Measurements from ENCODE around the gene OXSR1. TPM values are rescaled to one million over a fixed set of nuclear protein-coding genes. Genes with fewer than 3 reads are reported as not detected.

The OXSR1 gene
- total and polyA plus RNA-seq, 3 experiments from 2014 or later = 16.4 to 60.0 (median 56.3) TPM

DNA sequence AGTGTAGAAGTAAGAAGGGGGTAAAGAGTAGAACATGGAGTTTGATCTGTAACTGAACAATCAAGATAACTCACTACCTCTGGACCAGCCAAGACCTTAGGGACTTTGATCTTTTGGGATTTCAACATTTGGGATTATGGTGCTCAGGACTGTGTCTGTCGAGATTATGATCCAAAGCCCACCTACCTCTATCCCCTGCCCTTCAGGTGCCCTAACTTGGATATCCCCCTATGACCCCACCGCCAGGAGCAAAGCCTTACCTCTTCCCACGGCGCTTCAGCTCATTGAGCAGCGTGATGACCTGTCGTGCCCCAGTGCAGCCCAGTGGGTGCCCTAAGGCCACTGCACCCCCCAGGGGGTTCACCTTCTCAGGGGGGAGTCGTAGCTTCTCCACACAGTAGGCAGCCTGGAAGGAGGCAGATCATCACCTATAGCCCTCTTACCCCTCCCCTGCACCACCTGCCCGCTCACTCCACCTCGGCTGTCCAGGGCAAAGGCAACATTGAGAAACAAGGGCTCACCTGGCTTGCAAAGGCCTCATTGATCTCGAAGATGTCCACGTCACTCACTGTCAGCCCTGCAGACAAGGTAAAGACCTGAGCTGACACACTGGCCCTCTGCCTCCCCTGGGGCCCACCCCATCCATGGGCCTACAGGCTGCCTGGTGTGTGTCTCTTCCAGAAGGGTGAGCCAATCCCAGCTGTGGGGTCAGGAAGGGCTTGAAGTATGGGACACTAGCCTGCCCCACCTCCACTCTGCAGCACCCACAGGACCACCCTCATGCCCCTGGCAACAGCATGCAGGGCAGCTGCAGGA, 39.8 kb upstream of the OXSR1 start:
- ChIA-PET POLR2A (no interaction called here), CTCF (interaction anchor here (1.2 kb wide), 1 partner anchor 15 kb away, joined by 3 read pairs; no protein-coding TSS in a partner anchor)
- H3K4me3 Mint-ChIP-seq = no peak overlapping the region
- no peaks in the 10 kb centered on the region for H3K27me3 Mint-ChIP-seq
- Histone ChIP-seq H3K4me3 (ENCODE audit: low read length) (no peak overlapping the region), H3K4me1 (ENCODE audit: insufficient read depth, low read length) (no peaks in the 10 kb centered on the region), H3K27me3 (ENCODE audit: insufficient read depth, low read length, poor library complexity, severe bottlenecking) (no peaks in the 10 kb centered on the region), H3K9me3 (ENCODE audit: low read length) (no peaks in the 10 kb centered on the region), H3K36me3 (ENCODE audit: insufficient read depth, low read length) (peaks cover 52% of the 10 kb centered on the region), H3K27ac (ENCODE audit: low read depth, low read length) (no peak overlapping the region)
- peak overlapping the region in 3 of 8 donors; percentile 37 to 60 (median 47) for H3K27ac Mint-ChIP-seq
- H3K9me3 Mint-ChIP-seq = no peaks in the 10 kb centered on the region
- peaks cover 0 to 90% (median 12%) of the 10 kb centered on the region in 3 donors for H3K36me3 Mint-ChIP-seq
- H3K4me1 Mint-ChIP-seq = peaks cover 6 to 13% (median 8%) of the 10 kb centered on the region in 3 donors
- no peak for DNase-seq

- ChIA-PET POLR2A (no interaction called here), CTCF (interaction anchor here (1.2 kb wide), 1 partner anchor 16 kb away, joined by 3 read pairs; no protein-coding TSS in a partner anchor)
- DNase-seq = no peak
- H3K4me3 ChIP-seq (ENCODE audit: low read length) = no peak overlapping the region
- no peak overlapping the region for H3K27ac ChIP-seq (ENCODE audit: low read depth, low read length)
- peak overlapping the region in 1 of 7 donors; percentile 32 for H3K4me3 Mint-ChIP-seq
- peaks cover 60% of the 10 kb centered on the region for H3K36me3 ChIP-seq (ENCODE audit: insufficient read depth, low read length)
- H3K9me3 Mint-ChIP-seq = no peaks in the 10 kb centered on the region
- H3K4me1 ChIP-seq (ENCODE audit: insufficient read depth, low read length) = no peaks in the 10 kb centered on the region
- H3K27ac Mint-ChIP-seq = peak overlapping the region in 3 of 8 donors; percentile 56 to 66 (median 60)
- no peaks in the 10 kb centered on the region for H3K27me3 ChIP-seq (ENCODE audit: insufficient read depth, low read length, poor library complexity, severe bottlenecking)
- H3K27me3 Mint-ChIP-seq = no peaks in the 10 kb centered on the region
- H3K4me1 Mint-ChIP-seq = peaks cover 7 to 20% (median 9%) of the 10 kb centered on the region in 3 donors
- peaks cover 0 to 92% (median 12%) of the 10 kb centered on the region in 3 donors for H3K36me3 Mint-ChIP-seq
- H3K9me3 ChIP-seq (ENCODE audit: low read length) = no peaks in the 10 kb centered on the region
Measured at GRCh38 chr3:38126121-38126892, 39.0 kb upstream of the OXSR1 start.

DNA sequence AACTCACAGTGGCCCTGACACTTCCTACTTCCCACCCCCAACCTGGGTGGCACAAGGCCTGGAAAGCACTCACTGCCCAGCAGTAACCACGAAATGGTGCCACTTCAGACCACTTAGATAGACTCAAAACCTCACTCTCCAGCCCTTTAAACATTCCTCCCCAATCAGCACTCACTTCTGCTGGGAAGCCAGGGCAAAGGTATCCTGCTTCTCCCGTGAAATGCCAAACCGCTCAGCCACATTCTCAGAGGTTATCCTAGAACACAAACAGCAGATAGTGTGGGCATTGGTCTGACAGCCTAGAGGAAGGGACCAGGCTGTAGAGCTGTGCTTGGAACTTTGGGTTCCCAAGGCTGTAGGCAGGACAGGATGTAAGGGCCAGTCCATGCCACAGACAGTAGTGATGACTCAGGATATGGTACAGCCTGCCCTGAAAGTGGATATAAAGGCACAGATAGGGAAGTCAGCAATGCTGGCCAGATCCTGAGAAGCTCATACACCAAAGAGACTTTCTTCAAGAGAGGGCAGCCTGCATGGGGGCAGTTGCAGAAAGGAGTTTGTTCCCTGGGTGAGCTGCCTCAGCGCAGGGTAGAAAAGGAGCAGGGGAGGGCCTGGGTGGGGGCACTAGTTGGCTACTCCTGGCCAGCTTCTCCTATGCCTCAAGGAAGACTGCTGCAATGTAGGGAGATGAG, 37.6 kb upstream of the OXSR1 start:
- H3K27ac ChIP-seq (ENCODE audit: low read depth, low read length) = no peak overlapping the region
- Mint-ChIP-seq H3K27me3 (no peaks in the 10 kb centered on the region), H3K27ac (peak overlapping the region in 6 of 8 donors; percentile 21 to 78 (median 44)), H3K4me3 (no peak overlapping the region), H3K9me3 (no peaks in the 10 kb centered on the region), H3K36me3 (peaks cover 0 to 92% (median 12%) of the 10 kb centered on the region in 3 donors), H3K4me1 (peaks cover 13 to 32% (median 20%) of the 10 kb centered on the region in 3 donors)
- no peak for DNase-seq
- H3K9me3 ChIP-seq (ENCODE audit: low read length) = no peaks in the 10 kb centered on the region
- no peaks in the 10 kb centered on the region for H3K27me3 ChIP-seq (ENCODE audit: insufficient read depth, low read length, poor library complexity, severe bottlenecking)
- H3K4me3 ChIP-seq (ENCODE audit: low read length) = no peak overlapping the region
- ChIA-PET CTCF (no interaction called here), POLR2A (no interaction called here)
- H3K4me1 ChIP-seq (ENCODE audit: insufficient read depth, low read length) = no peaks in the 10 kb centered on the region
- peaks cover 64% of the 10 kb centered on the region for H3K36me3 ChIP-seq (ENCODE audit: insufficient read depth, low read length)

- Mint-ChIP-seq H3K27me3 (no peaks in the 10 kb centered on the region), H3K36me3 (peaks cover 0 to 92% (median 10%) of the 10 kb centered on the region in 3 donors), H3K4me3 (no peak overlapping the region), H3K27ac (peak overlapping the region in 1 of 8 donors; percentile 78), H3K4me1 (peaks cover 16 to 37% (median 24%) of the 10 kb centered on the region in 3 donors), H3K9me3 (no peaks in the 10 kb centered on the region)
- POLR2A ChIA-PET = no interaction called here
- CTCF ChIA-PET = no interaction called here
- Histone ChIP-seq H3K4me3 (ENCODE audit: low read length) (no peak overlapping the region), H3K27me3 (ENCODE audit: insufficient read depth, low read length, poor library complexity, severe bottlenecking) (no peaks in the 10 kb centered on the region), H3K9me3 (ENCODE audit: low read length) (no peaks in the 10 kb centered on the region), H3K4me1 (ENCODE audit: insufficient read depth, low read length) (no peaks in the 10 kb centered on the region), H3K36me3 (ENCODE audit: insufficient read depth, low read length) (peaks cover 64% of the 10 kb centered on the region), H3K27ac (ENCODE audit: low read depth, low read length) (no peak overlapping the region)
- DNase-seq = no peak
Measured at GRCh38 chr3:38128303-38128655, 37.1 kb upstream of the OXSR1 start.

DNA sequence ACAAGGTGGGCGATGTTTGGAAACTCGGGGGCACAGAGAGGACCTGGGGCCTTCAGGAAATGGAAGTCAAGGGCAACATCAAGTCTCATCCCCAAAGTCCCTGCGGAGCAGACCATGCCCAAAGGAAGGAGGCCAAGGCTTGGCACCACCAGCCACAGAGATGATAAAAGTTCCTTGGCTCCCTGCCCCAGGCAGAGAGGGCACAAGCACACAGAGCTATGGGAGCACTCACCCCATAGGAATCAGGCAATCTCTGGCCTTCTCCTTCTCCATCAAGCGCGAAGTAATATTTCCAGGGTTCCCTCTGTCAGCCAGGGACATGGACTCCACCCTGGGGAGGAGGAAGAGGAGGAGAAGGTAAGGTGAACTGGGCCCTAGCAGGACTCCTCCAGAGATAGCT, 36.3 kb upstream of the OXSR1 start:
- H3K9me3 Mint-ChIP-seq = no peaks in the 10 kb centered on the region
- H3K4me1 ChIP-seq (ENCODE audit: insufficient read depth, low read length) = no peaks in the 10 kb centered on the region
- peak overlapping the region in 4 of 8 donors; percentile 15 to 57 (median 45) for H3K27ac Mint-ChIP-seq
- H3K4me3 ChIP-seq (ENCODE audit: low read length) = no peak overlapping the region
- no peaks in the 10 kb centered on the region for H3K27me3 Mint-ChIP-seq
- H3K27ac ChIP-seq (ENCODE audit: low read depth, low read length) = no peak overlapping the region
- peaks cover 18 to 45% (median 29%) of the 10 kb centered on the region in 3 donors for H3K4me1 Mint-ChIP-seq
- ChIA-PET POLR2A (no interaction called here), CTCF (no interaction called here)
- no peak overlapping the region for H3K4me3 Mint-ChIP-seq
- no peak for DNase-seq
- H3K36me3 Mint-ChIP-seq = peaks cover 0 to 95% (median 10%) of the 10 kb centered on the region in 3 donors
- no peaks in the 10 kb centered on the region for H3K9me3 ChIP-seq (ENCODE audit: low read length)
- H3K36me3 ChIP-seq (ENCODE audit: insufficient read depth, low read length) = peaks cover 71% of the 10 kb centered on the region
- no peaks in the 10 kb centered on the region for H3K27me3 ChIP-seq (ENCODE audit: insufficient read depth, low read length, poor library complexity, severe bottlenecking)

DNA sequence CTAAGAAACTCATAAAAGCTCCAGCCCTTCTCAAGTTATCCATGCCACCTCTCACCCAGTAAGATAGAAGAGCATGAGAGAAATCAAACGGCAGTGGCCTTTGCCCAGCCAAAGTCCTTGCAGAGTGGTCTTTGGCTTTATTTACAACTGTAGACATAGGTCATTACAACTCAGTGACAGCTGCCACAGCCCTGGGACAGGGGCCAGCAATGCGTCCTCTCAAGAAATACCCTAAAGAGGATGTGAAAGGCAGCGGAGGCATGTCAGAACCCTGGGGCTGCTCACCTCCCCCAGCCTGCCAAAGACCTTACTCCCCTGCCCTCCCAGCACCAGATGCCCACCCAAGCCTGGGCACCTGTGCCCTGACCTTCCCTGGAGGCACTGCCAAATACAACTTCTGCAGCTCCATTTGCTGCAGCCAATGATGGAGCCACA, 34.7 kb upstream of the OXSR1 start:
- Histone ChIP-seq H3K27me3 (ENCODE audit: insufficient read depth, low read length, poor library complexity, severe bottlenecking) (no peaks in the 10 kb centered on the region), H3K9me3 (ENCODE audit: low read length) (no peaks in the 10 kb centered on the region), H3K4me1 (ENCODE audit: insufficient read depth, low read length) (peaks cover 7% of the 10 kb centered on the region), H3K4me3 (ENCODE audit: low read length) (no peak overlapping the region), H3K27ac (ENCODE audit: low read depth, low read length) (no peak overlapping the region), H3K36me3 (ENCODE audit: insufficient read depth, low read length) (peaks cover 64% of the 10 kb centered on the region)
- Mint-ChIP-seq H3K4me3 (no peak overlapping the region), H3K4me1 (peaks cover 31 to 54% (median 45%) of the 10 kb centered on the region in 3 donors), H3K9me3 (no peaks in the 10 kb centered on the region), H3K27ac (peak overlapping the region in 6 of 8 donors; percentile 36 to 70 (median 56)), H3K27me3 (no peaks in the 10 kb centered on the region), H3K36me3 (peaks cover 0 to 92% (median 8%) of the 10 kb centered on the region in 3 donors)
- CTCF ChIA-PET = interaction anchor here (1.1 kb wide), 1 partner anchor 10 kb away, joined by 3 read pairs; no protein-coding TSS in a partner anchor
- POLR2A ChIA-PET = no interaction called here
- DNase-seq = no peak

DNA sequence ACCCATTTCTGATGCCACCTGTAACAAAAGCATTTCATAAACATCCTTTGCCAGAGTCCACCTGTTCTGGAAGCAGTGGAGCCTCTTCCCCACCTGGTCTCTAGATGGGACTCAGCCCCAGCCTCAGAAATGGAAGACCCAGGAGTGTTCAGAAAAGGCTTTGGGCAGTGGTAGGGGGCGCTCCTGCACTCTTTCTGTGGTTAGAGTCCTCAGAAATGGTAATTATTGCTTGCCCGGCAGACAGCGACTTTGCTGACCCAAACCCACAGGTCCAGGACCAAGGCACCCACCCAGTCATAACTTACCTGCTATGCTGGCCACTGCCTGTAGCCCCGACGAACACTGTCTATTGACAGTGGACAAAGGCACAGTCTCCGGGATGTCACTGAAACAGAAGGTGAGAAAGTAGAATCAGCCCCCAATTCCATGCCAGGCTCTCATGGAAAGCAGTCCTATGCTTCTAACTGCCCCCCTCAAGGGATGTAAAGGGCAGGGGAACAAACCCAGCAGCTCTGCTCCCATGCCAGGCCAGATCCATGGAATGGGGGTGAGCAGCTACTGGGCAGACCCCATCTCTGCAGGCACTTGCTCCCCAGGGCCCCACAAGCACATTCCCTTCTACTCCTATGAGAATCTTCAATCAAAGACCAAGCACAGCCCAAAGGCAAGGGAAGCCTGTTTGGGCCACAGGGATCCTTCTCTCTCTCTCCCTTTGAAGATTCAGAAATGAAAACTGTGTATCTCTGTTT, 33.5 kb upstream of the OXSR1 start:
- peak overlapping the region; percentile 33 to 89 (median 52) for H3K27ac Mint-ChIP-seq
- Histone ChIP-seq H3K36me3 (ENCODE audit: insufficient read depth, low read length) (peaks cover 53% of the 10 kb centered on the region), H3K4me3 (ENCODE audit: low read length) (no peak overlapping the region), H3K27me3 (ENCODE audit: insufficient read depth, low read length, poor library complexity, severe bottlenecking) (no peaks in the 10 kb centered on the region), H3K9me3 (ENCODE audit: low read length) (no peaks in the 10 kb centered on the region), H3K4me1 (ENCODE audit: insufficient read depth, low read length) (peaks cover 10% of the 10 kb centered on the region), H3K27ac (ENCODE audit: low read depth, low read length) (no peak overlapping the region)
- ChIA-PET CTCF (interaction anchor here (0.9 to 1.4 kb wide), 3 partner anchors 11 to 348 kb away, joined by 3 read pairs; no protein-coding TSS in a partner anchor), POLR2A (no interaction called here)
- peaks cover 0 to 87% (median 8%) of the 10 kb centered on the region in 3 donors for H3K36me3 Mint-ChIP-seq
- no peak for DNase-seq
- peaks cover 38 to 61% (median 52%) of the 10 kb centered on the region in 3 donors for H3K4me1 Mint-ChIP-seq
- no peaks in the 10 kb centered on the region for H3K27me3 Mint-ChIP-seq
- H3K9me3 Mint-ChIP-seq = no peaks in the 10 kb centered on the region
- no peak overlapping the region for H3K4me3 Mint-ChIP-seq

Data from CD8-positive, alpha-beta memory T cell (primary cell).